WTC11 (cell line): ENCODE data around the gene SPN.

Experiments used
- CREM ChIP-seq: sonication (generic); formaldehyde crosslinking; IDR thresholded peaks from 2 replicates; pipeline ENCODE4 v1.8.1; 2022; ENCODE audit warnings: mild to moderate bottlenecking, missing genetic modification reagents, moderate library complexity
- E2F4 ChIP-seq: sonication (generic); formaldehyde crosslinking; IDR thresholded peaks from 2 replicates; pipeline ENCODE4 v1.8.1; 2022; ENCODE audit warnings: low read depth, mild to moderate bottlenecking, moderate library complexity, missing genetic modification reagents, borderline replicate concordance
- FOXK1 ChIP-seq: sonication (generic); formaldehyde crosslinking; IDR thresholded peaks from 2 replicates; pipeline ENCODE4 v1.8.0; 2022; ENCODE audit warnings: mild to moderate bottlenecking, moderate library complexity, missing genetic modification reagents
- JUN ChIP-seq: sonication (generic); formaldehyde crosslinking; IDR thresholded peaks from 2 replicates; pipeline ENCODE4 v1.8.0; 2023; ENCODE audit warnings: mild to moderate bottlenecking, missing genetic modification reagents
- MLX ChIP-seq: sonication (generic); formaldehyde crosslinking; IDR thresholded peaks from 2 replicates; pipeline ENCODE4 v1.8.1; 2023; ENCODE audit warnings: mild to moderate bottlenecking, missing genetic modification reagents, moderate library complexity
- NFE2L1 ChIP-seq: sonication (generic); formaldehyde crosslinking; IDR thresholded peaks from 2 replicates; pipeline ENCODE4 v1.8.1; 2023; ENCODE audit warnings: missing genetic modification reagents
- USF1 ChIP-seq: sonication (generic); formaldehyde crosslinking; IDR thresholded peaks from 2 replicates; pipeline ENCODE4 v1.8.0; 2022; ENCODE audit warnings: mild to moderate bottlenecking, missing genetic modification reagents
- ZNF512 ChIP-seq: sonication (generic); formaldehyde crosslinking; IDR thresholded peaks from 2 replicates; pipeline ENCODE4 v1.8.1; 2022; ENCODE audit warnings: missing genetic modification reagents, borderline replicate concordance
- TF ChIP-seq, protein P1 (sequence below): fragments of 200-600 bp; IDR thresholded peaks from 2 replicates; pipeline ENCODE4 v1.8.0; 2022; ENCODE audit warnings: antibody characterized with exemption
- TF ChIP-seq, protein P2 (sequence below): sonication (generic); formaldehyde crosslinking; IDR thresholded peaks from 2 replicates; pipeline ENCODE4 v1.8.0; 2022; ENCODE audit warnings: mild to moderate bottlenecking, missing genetic modification reagents

DNA sequence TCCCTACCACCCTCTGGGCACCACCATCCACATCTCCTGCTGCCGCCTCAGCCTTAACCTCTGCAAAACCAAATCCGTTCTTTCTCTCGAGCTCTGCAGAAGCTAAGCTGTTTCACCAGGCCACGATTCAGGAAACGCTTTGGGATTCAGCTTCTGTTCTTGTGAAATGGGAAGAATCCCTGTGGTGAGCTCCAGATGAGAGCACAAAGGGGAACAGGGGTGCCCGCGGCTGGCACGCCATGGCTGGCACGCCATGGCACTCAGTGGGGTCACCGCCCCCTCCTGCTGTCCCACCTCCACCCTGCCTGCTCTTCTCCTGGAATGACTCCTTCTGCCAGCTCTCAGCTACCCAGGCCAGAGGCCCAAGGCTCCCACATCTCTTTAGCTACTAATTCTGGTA is 21.6 kb downstream of the SPN start:
- TF ChIP-seq, protein P1, sequence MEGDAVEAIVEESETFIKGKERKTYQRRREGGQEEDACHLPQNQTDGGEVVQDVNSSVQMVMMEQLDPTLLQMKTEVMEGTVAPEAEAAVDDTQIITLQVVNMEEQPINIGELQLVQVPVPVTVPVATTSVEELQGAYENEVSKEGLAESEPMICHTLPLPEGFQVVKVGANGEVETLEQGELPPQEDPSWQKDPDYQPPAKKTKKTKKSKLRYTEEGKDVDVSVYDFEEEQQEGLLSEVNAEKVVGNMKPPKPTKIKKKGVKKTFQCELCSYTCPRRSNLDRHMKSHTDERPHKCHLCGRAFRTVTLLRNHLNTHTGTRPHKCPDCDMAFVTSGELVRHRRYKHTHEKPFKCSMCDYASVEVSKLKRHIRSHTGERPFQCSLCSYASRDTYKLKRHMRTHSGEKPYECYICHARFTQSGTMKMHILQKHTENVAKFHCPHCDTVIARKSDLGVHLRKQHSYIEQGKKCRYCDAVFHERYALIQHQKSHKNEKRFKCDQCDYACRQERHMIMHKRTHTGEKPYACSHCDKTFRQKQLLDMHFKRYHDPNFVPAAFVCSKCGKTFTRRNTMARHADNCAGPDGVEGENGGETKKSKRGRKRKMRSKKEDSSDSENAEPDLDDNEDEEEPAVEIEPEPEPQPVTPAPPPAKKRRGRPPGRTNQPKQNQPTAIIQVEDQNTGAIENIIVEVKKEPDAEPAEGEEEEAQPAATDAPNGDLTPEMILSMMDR = no peak
- TF ChIP-seq, protein P2, sequence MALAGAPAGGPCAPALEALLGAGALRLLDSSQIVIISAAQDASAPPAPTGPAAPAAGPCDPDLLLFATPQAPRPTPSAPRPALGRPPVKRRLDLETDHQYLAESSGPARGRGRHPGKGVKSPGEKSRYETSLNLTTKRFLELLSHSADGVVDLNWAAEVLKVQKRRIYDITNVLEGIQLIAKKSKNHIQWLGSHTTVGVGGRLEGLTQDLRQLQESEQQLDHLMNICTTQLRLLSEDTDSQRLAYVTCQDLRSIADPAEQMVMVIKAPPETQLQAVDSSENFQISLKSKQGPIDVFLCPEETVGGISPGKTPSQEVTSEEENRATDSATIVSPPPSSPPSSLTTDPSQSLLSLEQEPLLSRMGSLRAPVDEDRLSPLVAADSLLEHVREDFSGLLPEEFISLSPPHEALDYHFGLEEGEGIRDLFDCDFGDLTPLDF (CRISPR knock-in tag) = no peak
- TF ChIP-seq JUN (no peak), FOXK1 (CRISPR knock-in tag) (no peak), MLX (no peak), USF1 (CRISPR knock-in tag) (no peak), CREM (CRISPR knock-in tag) (no peak), NFE2L1 (CRISPR knock-in tag) (no peak), E2F4 (CRISPR knock-in tag) (no peak), ZNF512 (CRISPR knock-in tag) (no peak)
